GF-D8 (cell line): Measurements from ENCODE around the gene FBXO22.
"Not testable (repeated sequence)": the region's sequence is repeated elsewhere in the genome, so short reads cannot be mapped to it uniquely, and the experiment has no call there.

Experiments used
- DNase-seq: peaks from one replicate; lab custom pipeline; 2025; lab: John Stamatoyannopoulos, UW

Gene FBXO22

GRCh38 chr15:75981149-75981815 lies 77.6 kb downstream of the FBXO22 start:
- no peak for DNase-seq

- DNase-seq, result no peak
Measured at GRCh38 chr15:75982468-75982867, 78.8 kb downstream of the FBXO22 start.

GRCh38 chr15:75984706-75985105 lies 81.0 kb downstream of the FBXO22 start:
- DNase-seq, result not testable (repeated sequence)

- no peak for DNase-seq
Measured at GRCh38 chr15:75985971-75986370, 82.3 kb downstream of the FBXO22 start.

- no peak for DNase-seq
Measured at GRCh38 chr15:75989045-75989444, 85.4 kb downstream of the FBXO22 start.

- DNase-seq, result no peak
Measured at GRCh38 chr15:75989875-75990274, 86.2 kb downstream of the FBXO22 start.
